HG02884 (cell line): ENCODE data around the gene SPRYD4.

Source experiments
- ATAC-seq: cut with Tn5 transposase; IDR thresholded peaks from one replicate; pipeline ENCODE4 v1.9.1; 2021; ENCODE audit warnings: mild to moderate bottlenecking, moderate library complexity; ENCODE audit not compliant: unreplicated experiment

Gene SPRYD4

GRCh38 chr12:56520048-56520447 is 51.7 kb downstream of the SPRYD4 start:
- ATAC-seq, result no peak

- ATAC-seq, result no peak
Observed at GRCh38 chr12:56520506-56520905, 52.1 kb downstream of the SPRYD4 start.

GRCh38 chr12:56521209-56521589 is 52.8 kb downstream of the SPRYD4 start:
- no peak for ATAC-seq

GRCh38 chr12:56521590-56522371 is 53.4 kb downstream of the SPRYD4 start, which contains the start of gene RBMS2:
TSS of gene RBMS2 (plus strand) at chr12:56521820. CDS start at chr12:56522024, 204 bp downstream.
- no peak for ATAC-seq

- ATAC-seq, result no peak
Observed at GRCh38 chr12:56522411-56523193, 54.2 kb downstream of the SPRYD4 start.

- no peak for ATAC-seq
Observed at GRCh38 chr12:56528846-56529245, 60.5 kb downstream of the SPRYD4 start.
